ENCODE data around the gene RFNG. TPM values are rescaled to one million over a fixed set of nuclear protein-coding genes. Genes with fewer than 3 reads are reported as not detected.

The RFNG gene
- total RNA-seq, 4 donors from 2014 or later = 22.5 to 66.9 (median 49.0) TPM

- no peak for TF ChIP-seq CTCF (IDR thresholded peaks at IDR 0.05; ENCODE audit: low read depth)
Observed at GRCh38 chr17:82052638-82053059, 1.0 kb upstream of the RFNG start.

- no peak for TF ChIP-seq CTCF (IDR thresholded peaks at IDR 0.05; ENCODE audit: low read depth)
Observed at GRCh38 chr17:82050761-82051641, 610 bp downstream of the RFNG start.

- TF ChIP-seq CTCF (IDR thresholded peaks at IDR 0.05; ENCODE audit: low read depth) = no peak
Observed at GRCh38 chr17:82050152-82050760, 1.4 kb downstream of the RFNG start.

GRCh38 chr17:82049521-82049971 lies 2.1 kb downstream of the RFNG start:
- TF ChIP-seq CTCF (IDR thresholded peaks at IDR 0.05; ENCODE audit: low read depth) = no peak

- TF ChIP-seq CTCF (IDR thresholded peaks at IDR 0.05; ENCODE audit: low read depth) = no peak
Observed at GRCh38 chr17:82049106-82049505, 2.5 kb downstream of the RFNG start.

GRCh38 chr17:82048571-82048971 lies 3.0 kb downstream of the RFNG start:
- TF ChIP-seq CTCF (IDR thresholded peaks at IDR 0.05; ENCODE audit: low read depth) = no peak

- no peak for TF ChIP-seq CTCF (IDR thresholded peaks at IDR 0.05; ENCODE audit: low read depth)
Observed at GRCh38 chr17:82047914-82048570, 3.6 kb downstream of the RFNG start.
